ENCODE data around the gene SKIDA1.

DNA sequence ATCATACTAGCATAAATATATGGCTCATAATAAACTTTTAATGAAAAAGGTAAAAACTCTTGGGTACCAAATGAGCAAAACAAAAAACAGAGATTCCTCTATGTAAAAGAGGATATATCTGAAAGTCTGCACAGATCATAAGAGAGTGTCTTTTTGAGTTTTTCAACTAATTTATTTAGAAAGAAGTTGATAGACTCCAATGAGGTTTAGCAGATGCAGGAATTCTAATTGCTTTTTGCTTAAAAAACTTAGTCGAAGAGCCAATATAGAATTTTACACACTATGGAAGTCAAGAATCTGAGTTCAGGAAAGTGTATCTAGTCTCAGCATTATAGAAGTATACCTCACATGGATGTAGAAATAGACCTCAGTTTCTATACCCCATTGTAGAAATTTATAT is 5.2 kb upstream of the SKIDA1 start:
- no peak for TF ChIP-seq CTCF (IDR thresholded peaks at IDR 0.05)
- TF ChIP-seq POLR2A (IDR thresholded peaks at IDR 0.05): no peak
